ENCODE measurements around the gene STOM.

STOM gene

GRCh38 chr9:121349009-121349408 lies 21.0 kb downstream of the STOM start:
- no peak for DNase-seq (ENCODE audit: low spot score)

- no peak for DNase-seq (ENCODE audit: low spot score)
Observed at GRCh38 chr9:121348221-121348620, 21.8 kb downstream of the STOM start.

- no peak for DNase-seq (ENCODE audit: low spot score)
Observed at GRCh38 chr9:121345070-121345469, 25.0 kb downstream of the STOM start.

- DNase-seq (ENCODE audit: low spot score): no peak
Observed at GRCh38 chr9:121344184-121344583, 25.9 kb downstream of the STOM start.

- DNase-seq (ENCODE audit: low spot score): no peak
Observed at GRCh38 chr9:121340676-121341392, 29.2 kb downstream of the STOM start.

GRCh38 chr9:121339437-121339836 lies 30.6 kb downstream of the STOM start:
- no peak for DNase-seq (ENCODE audit: low spot score)

- no peak for DNase-seq (ENCODE audit: low spot score)
Observed at GRCh38 chr9:121336665-121337064, 33.4 kb downstream of the STOM start.

- no peak for DNase-seq (ENCODE audit: low spot score)
Observed at GRCh38 chr9:121333950-121334773, 35.9 kb downstream of the STOM start.

- no peak for DNase-seq (ENCODE audit: low spot score)
Observed at GRCh38 chr9:121331992-121332685, 37.9 kb downstream of the STOM start.

- no peak for DNase-seq (ENCODE audit: low spot score)
Observed at GRCh38 chr9:121331549-121331948, 38.5 kb downstream of the STOM start.

- no peak for DNase-seq (ENCODE audit: low spot score)
Observed at GRCh38 chr9:121328876-121329681, 41.0 kb downstream of the STOM start.

- no peak for DNase-seq (ENCODE audit: low spot score)
Observed at GRCh38 chr9:121328476-121328875, 41.6 kb downstream of the STOM start.

GRCh38 chr9:121326901-121327613 lies 43.0 kb downstream of the STOM start:
- no peak for DNase-seq (ENCODE audit: low spot score)

GRCh38 chr9:121326130-121326838 lies 43.8 kb downstream of the STOM start:
- no peak for DNase-seq (ENCODE audit: low spot score)

- DNase-seq (ENCODE audit: low spot score): no peak
Observed at GRCh38 chr9:121325387-121325786, 44.7 kb downstream of the STOM start.

- no peak for DNase-seq (ENCODE audit: low spot score)
Observed at GRCh38 chr9:121324755-121325154, 45.3 kb downstream of the STOM start.

- DNase-seq (ENCODE audit: low spot score): no peak
Observed at GRCh38 chr9:121324316-121324715, 45.7 kb downstream of the STOM start.

GRCh38 chr9:121323449-121324151 lies 46.5 kb downstream of the STOM start:
- no peak for DNase-seq (ENCODE audit: low spot score)

GRCh38 chr9:121322737-121323448 lies 47.2 kb downstream of the STOM start:
- no peak for DNase-seq (ENCODE audit: low spot score)

All from SK-N-DZ (cell line).